Measurements from ENCODE around the gene VPS41.

- TF ChIP-seq PHF8 (CRISPR knock-in tag; IDR thresholded peaks at IDR 0.05): no peak
- TF ChIP-seq EZH2 (conservative IDR thresholded peaks at IDR 0.05; ENCODE audit: low read depth, low read length): no peak
- no peak for TF ChIP-seq ZNF510 (CRISPR knock-in tag; IDR thresholded peaks at IDR 0.05; ENCODE audit: low read depth)
- no peak for TF ChIP-seq GTF2F1 (IDR thresholded peaks at IDR 0.05; ENCODE audit: low read length)
- no peak for TF ChIP-seq ZSCAN5A (CRISPR knock-in tag; IDR thresholded peaks at IDR 0.05; ENCODE audit: borderline replicate concordance)
- TF ChIP-seq ZBTB21 (CRISPR knock-in tag; IDR thresholded peaks at IDR 0.05): no peak
- TF ChIP-seq ZNF570 (CRISPR knock-in tag; IDR thresholded peaks at IDR 0.05; ENCODE audit: borderline replicate concordance): no peak
- no peak for TF ChIP-seq POLR2A (IDR thresholded peaks at IDR 0.05; ENCODE audit: insufficient read depth in 1 of 2, low read depth in 2 of 2, low read length in 2 of 2)
- TF ChIP-seq, protein P1, sequence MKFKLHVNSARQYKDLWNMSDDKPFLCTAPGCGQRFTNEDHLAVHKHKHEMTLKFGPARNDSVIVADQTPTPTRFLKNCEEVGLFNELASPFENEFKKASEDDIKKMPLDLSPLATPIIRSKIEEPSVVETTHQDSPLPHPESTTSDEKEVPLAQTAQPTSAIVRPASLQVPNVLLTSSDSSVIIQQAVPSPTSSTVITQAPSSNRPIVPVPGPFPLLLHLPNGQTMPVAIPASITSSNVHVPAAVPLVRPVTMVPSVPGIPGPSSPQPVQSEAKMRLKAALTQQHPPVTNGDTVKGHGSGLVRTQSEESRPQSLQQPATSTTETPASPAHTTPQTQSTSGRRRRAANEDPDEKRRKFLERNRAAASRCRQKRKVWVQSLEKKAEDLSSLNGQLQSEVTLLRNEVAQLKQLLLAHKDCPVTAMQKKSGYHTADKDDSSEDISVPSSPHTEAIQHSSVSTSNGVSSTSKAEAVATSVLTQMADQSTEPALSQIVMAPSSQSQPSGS (CRISPR knock-in tag; IDR thresholded peaks at IDR 0.05): no peak
- no peak for TF ChIP-seq TARDBP (CRISPR knock-in tag; IDR thresholded peaks at IDR 0.05)
- TF ChIP-seq ELF1 (CRISPR knock-in tag; IDR thresholded peaks at IDR 0.05): no peak
- TF ChIP-seq CHD2 (IDR thresholded peaks at IDR 0.05; ENCODE audit: low read depth, low read length): no peak
- TF ChIP-seq ADNP (CRISPR knock-in tag; IDR thresholded peaks at IDR 0.05): no peak
These were observed 133.3 kb downstream of the VPS41 start for GRCh38 chr7:38775506-38776175.

Data from HepG2 (cell line).